Endothelial cell (in vitro differentiated cells): Measurements from ENCODE around the gene FBXW7. TPM values are rescaled to one million over a fixed set of nuclear protein-coding genes. Genes with fewer than 3 reads are reported as not detected.

Experiments
- DNase-seq: peaks from one replicate; pipeline ENCODE4 v3.0.0; 2021; ENCODE audit warnings: low spot score
- H3K27ac Mint-ChIP-seq: one replicate; pipeline ENCODE4 v1.8.0; 2021; ENCODE audit warnings: mixed read lengths, inconsistent platforms; ENCODE audit not compliant: unreplicated experiment
- H3K27me3 Mint-ChIP-seq: one replicate; pipeline ENCODE4 v1.8.0; 2021; ENCODE audit warnings: mild to moderate bottlenecking, moderate library complexity, mixed read lengths, inconsistent platforms; ENCODE audit not compliant: unreplicated experiment
- H3K36me3 Mint-ChIP-seq: one replicate; pipeline ENCODE4 v1.8.0; 2021; ENCODE audit warnings: mild to moderate bottlenecking, low read depth, mixed read lengths, inconsistent platforms; ENCODE audit not compliant: unreplicated experiment
- H3K4me1 Mint-ChIP-seq: one replicate; pipeline ENCODE4 v1.8.0; 2021; ENCODE audit warnings: mild to moderate bottlenecking, mixed read lengths, inconsistent platforms; ENCODE audit not compliant: unreplicated experiment
- H3K4me3 Mint-ChIP-seq: one replicate; pipeline ENCODE4 v1.8.0; 2021; ENCODE audit warnings: mild to moderate bottlenecking, mixed read lengths, inconsistent platforms; ENCODE audit not compliant: unreplicated experiment
- H3K9me3 Mint-ChIP-seq: one replicate; pipeline ENCODE4 v1.8.0; 2021; ENCODE audit warnings: mixed read lengths, inconsistent platforms; ENCODE audit not compliant: unreplicated experiment
- CTCF ChIP-seq: fragments of 200-600 bp; sonication (generic); IDR thresholded peaks from one replicate; pipeline ENCODE4 v1.5.0; 2021; ENCODE audit warnings: antibody characterized with exemption; ENCODE audit not compliant: unreplicated experiment
- total RNA-seq: library from RNA; stranded (reverse); fragmentation: NEBNext Ultra II Directional; extraction: Animal tissue kit (Norgen Biotek cat#: 25700); gene quantifications from one replicate; pipeline ENCODE4 v1.2.1, GENCODE V29; 2021; ENCODE audit not compliant: unreplicated experiment

FBXW7 gene
- total RNA-seq, 1 donor from 2014 or later: 44.7 TPM

GRCh38 chr4:152348670-152349069, 187.2 kb downstream of the FBXW7 start:
- H3K36me3 Mint-ChIP-seq: no peaks in the 10 kb centered on the region
- TF ChIP-seq CTCF: no peak
- DNase-seq: no peak
- peaks cover 2% of the 10 kb centered on the region for H3K4me1 Mint-ChIP-seq
- no peaks in the 10 kb centered on the region for H3K27me3 Mint-ChIP-seq
- no peak overlapping the region for H3K27ac Mint-ChIP-seq
- H3K4me3 Mint-ChIP-seq: no peak overlapping the region
- no peaks in the 10 kb centered on the region for H3K9me3 Mint-ChIP-seq

- DNase-seq: no peak
- Mint-ChIP-seq H3K27ac (no peak overlapping the region), H3K9me3 (no peaks in the 10 kb centered on the region), H3K4me3 (no peak overlapping the region), H3K36me3 (peaks cover 3% of the 10 kb centered on the region), H3K27me3 (no peaks in the 10 kb centered on the region), H3K4me1 (no peaks in the 10 kb centered on the region)
- TF ChIP-seq CTCF: no peak
Measured at GRCh38 chr4:152346979-152347378, 188.9 kb downstream of the FBXW7 start.

- DNase-seq: no peak
- Mint-ChIP-seq H3K4me3 (no peak overlapping the region), H3K4me1 (no peaks in the 10 kb centered on the region), H3K9me3 (no peaks in the 10 kb centered on the region), H3K27me3 (no peaks in the 10 kb centered on the region), H3K36me3 (peaks cover 7% of the 10 kb centered on the region), H3K27ac (no peak overlapping the region)
- no peak for TF ChIP-seq CTCF
Measured at GRCh38 chr4:152346526-152346925, 189.4 kb downstream of the FBXW7 start.

GRCh38 chr4:152344001-152344400, 191.9 kb downstream of the FBXW7 start:
- Mint-ChIP-seq H3K27ac (no peak overlapping the region), H3K27me3 (no peaks in the 10 kb centered on the region), H3K4me1 (peaks cover 3% of the 10 kb centered on the region), H3K36me3 (peaks cover 7% of the 10 kb centered on the region), H3K9me3 (no peaks in the 10 kb centered on the region), H3K4me3 (no peak overlapping the region)
- no peak for TF ChIP-seq CTCF
- no peak for DNase-seq

- no peak for DNase-seq
- H3K27ac Mint-ChIP-seq: no peak overlapping the region
- H3K36me3 Mint-ChIP-seq: peaks cover 7% of the 10 kb centered on the region
- no peaks in the 10 kb centered on the region for H3K9me3 Mint-ChIP-seq
- H3K4me3 Mint-ChIP-seq: no peak overlapping the region
- no peak for TF ChIP-seq CTCF
- peaks cover 3% of the 10 kb centered on the region for H3K4me1 Mint-ChIP-seq
- no peaks in the 10 kb centered on the region for H3K27me3 Mint-ChIP-seq
Measured at GRCh38 chr4:152342293-152342692, 193.6 kb downstream of the FBXW7 start.
